8988T (cell line): Measurements from ENCODE around the gene CKM.
"Not testable (repeated sequence)": the region's sequence is repeated elsewhere in the genome, so short reads cannot be mapped to it uniquely, and the experiment has no call there.

Experiments used
- DNase-seq: peaks from one replicate; pipeline ENCODE4 v3.0.0; 2011

Gene CKM

GRCh38 chr19:45315304-45315703 lies 7.4 kb downstream of the CKM start:
- no peak for DNase-seq

- DNase-seq: no peak
These were observed 7.9 kb downstream of the CKM start for GRCh38 chr19:45314708-45315245.

- not testable (repeated sequence) for DNase-seq
These were observed 10.4 kb downstream of the CKM start for GRCh38 chr19:45312285-45312684.

GRCh38 chr19:45311621-45312020 lies 11.1 kb downstream of the CKM start:
- no peak for DNase-seq

- DNase-seq: not testable (repeated sequence)
These were observed 13.4 kb downstream of the CKM start for GRCh38 chr19:45309322-45309721.

DNA sequence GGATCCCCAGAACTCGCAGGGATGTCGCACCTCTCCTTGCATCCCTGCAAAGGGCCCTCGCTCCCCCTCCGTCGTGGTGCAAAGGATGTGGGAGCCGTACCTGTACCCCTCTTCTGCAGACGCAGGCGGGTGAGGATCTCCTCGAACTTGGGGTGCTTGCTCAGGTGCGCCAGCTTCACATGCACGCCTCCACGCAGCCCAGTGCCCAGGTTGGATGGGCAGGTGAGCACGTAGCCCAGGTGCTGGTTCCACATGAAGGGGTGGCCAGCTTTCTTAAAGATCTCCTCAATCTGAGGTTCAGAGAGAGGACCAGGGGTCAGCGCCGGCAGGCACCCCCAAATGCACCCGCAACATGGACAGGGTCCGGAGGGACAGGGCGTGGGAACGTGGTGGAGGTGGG lies 15.3 kb downstream of the CKM start:
- DNase-seq: no peak

GRCh38 chr19:45306518-45307027 lies 16.1 kb downstream of the CKM start:
- DNase-seq: no peak

DNA sequence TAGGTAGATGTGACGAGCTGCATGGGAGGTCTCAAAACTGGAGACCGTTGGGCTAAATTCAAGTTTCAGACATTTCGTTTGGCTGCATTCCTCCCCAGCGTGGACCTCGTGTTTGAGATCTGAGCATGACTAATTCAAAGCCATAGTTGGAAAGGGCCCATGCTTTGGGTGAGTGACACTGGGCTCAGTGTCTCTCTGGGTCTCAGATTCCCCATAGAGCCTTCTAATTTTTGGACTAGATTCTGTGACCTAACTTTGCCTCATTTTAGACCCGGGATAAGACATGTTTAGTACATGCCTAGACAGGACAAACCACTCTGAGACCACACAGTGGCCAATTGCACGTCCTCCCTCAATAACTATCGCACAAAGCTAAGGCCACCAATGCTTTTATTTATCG lies 16.6 kb downstream of the CKM start:
- no peak for DNase-seq

- DNase-seq: no peak
These were observed 17.3 kb downstream of the CKM start for GRCh38 chr19:45305421-45305820.

GRCh38 chr19:45305007-45305406 lies 17.7 kb downstream of the CKM start:
- no peak for DNase-seq

DNA sequence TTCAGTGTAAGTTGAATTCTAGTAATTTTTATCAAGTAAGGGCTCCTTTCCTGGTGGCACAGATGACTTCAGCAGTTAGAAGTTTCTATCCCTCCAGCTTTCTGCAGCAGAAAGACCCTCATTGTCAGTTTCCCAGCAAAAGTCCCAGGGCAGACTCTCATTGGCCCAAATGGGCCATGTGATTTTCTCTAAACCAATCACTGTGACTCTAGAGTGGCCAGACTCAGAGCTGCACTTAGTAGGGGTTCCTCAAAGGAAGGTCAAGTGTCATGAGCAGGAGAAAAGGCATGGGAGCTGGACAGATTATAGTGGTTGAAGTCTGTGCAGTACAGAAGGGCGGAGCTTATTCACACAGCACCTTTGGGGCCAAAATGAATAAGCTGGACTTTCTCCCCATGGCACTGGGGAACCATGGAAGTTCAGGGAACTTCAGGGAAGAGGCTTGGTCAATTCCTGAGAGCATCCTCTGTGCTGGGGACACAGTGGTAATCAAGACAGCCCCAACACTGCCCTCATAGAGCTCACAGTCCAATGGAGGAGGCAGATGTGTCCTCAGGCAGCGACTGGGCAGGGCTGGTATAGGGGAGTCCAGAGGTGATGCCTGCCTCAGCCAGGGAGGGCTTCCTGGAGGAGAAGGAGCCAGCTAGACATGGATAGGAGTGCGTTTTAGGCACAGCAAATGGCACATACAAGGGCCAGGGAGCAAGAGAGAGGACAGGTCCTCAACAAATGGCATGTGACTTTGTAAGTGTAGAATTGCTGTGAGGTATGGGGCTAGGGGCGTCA lies 18.3 kb downstream of the CKM start:
- DNase-seq: no peak

DNA sequence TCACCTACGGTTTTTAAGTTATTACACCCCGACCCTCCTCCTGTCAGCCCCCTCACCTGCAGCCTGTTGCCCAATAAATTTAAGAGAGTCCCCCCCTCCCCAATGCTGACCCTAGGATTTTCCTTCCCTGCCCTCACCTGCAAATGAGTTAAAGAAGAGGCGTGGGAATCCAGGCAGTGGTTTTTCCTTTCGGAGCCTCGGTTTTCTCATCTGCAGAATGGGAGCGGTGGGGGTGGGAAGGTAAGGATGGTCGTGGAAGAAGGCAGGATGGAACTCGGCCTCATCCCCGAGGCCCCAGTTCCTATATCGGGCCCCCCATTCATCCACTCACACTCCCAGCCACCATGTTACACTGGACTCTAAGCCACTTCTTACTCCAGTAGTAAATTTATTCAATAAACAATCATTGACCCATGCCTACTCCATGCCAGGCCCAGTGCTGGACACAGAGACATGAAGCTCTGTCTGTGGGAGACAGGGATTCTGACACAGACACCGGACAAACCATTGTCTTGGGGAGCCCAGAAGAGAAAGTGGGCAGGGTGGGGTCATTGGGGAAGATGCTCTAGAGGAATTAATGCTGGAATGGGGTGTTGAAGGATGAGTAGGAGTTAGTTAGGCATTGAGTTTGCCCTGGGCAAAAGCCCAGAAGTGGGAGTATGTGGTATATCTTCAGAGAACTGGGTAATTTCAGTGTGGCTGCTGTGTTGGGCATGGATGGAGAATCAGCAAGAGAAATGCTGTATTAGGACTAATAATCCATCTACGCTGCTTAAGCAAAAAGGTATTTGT lies 19.2 kb downstream of the CKM start:
- no peak for DNase-seq

DNA sequence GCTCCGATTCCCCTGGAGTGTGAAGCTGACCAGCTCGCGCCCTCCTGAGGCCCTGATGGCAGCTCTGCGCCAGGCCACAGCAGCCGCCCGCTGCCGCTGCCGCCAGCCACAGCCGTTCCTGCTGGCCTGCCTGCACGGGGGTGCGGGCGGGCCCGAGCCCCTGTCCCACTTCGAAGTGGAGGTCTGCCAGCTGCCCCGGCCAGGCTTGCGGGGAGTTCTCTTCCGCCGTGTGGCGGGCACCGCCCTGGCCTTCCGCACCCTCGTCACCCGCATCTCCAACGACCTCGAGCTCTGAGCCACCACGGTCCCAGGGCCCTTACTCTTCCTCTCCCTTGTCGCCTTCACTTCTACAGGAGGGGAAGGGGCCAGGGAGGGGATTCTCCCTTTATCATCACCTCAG lies 20.3 kb downstream of the CKM start:
- DNase-seq: no peak

DNA sequence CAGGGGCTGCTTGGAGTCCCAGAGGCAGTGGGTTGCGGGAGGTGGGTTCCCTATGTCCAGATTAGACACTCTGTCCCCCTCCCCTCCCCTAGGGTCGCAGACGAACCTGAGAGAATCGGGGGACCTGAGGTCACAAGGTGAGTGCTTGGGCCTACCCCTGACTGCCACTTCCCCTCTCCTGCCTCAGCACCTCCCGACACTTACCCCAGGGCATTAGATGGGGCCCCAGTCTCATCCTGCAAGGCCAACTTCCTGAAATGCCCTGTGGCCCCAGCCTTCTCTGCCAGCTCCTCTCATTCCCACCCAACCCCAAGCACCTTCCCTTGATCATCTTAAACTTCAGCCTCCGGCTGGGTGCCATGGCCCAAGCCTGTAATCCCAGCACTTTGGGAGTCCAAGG lies 23.0 kb downstream of the CKM start:
- no peak for DNase-seq

- DNase-seq: no peak
These were observed 24.4 kb downstream of the CKM start for GRCh38 chr19:45298264-45298663.

DNA sequence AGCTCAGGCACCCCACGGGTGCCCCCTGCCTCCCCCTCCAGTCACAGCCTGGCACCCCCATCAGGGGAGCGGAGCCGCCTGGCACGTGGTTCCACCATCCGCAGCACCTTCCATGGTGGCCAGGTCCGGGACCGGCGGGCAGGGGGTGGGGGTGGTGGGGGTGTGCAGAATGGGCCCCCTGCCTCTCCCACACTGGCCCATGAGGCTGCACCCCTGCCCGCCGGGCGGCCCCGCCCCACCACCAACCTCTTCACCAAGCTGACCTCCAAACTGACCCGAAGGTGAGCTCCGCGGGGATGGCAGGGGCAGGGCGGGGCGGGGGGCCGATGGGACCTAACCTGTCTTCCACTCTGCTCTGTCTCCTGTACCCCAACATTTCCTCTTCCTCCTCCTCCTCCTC lies 25.0 kb downstream of the CKM start:
- no peak for DNase-seq

GRCh38 chr19:45296355-45296754 lies 26.3 kb downstream of the CKM start:
- no peak for DNase-seq

DNA sequence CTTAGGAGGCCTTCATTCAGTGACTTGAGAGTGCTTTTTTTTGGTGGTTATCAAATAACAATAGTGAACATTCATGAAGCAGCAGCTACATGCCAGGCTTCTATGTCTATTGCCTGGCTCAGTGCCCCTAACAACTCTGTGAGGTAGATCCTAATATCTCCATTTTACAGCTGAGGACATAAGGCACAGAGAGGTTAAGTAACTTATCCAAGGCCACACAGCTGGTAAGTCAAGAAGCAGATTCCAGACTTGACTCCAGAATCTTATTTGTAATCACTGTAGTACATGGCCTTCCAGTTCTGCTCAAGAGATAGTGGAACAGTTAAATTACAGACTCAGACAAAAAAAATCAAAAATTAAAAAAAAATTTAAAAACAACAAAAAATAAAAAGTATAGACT lies 26.8 kb downstream of the CKM start:
- no peak for DNase-seq

DNA sequence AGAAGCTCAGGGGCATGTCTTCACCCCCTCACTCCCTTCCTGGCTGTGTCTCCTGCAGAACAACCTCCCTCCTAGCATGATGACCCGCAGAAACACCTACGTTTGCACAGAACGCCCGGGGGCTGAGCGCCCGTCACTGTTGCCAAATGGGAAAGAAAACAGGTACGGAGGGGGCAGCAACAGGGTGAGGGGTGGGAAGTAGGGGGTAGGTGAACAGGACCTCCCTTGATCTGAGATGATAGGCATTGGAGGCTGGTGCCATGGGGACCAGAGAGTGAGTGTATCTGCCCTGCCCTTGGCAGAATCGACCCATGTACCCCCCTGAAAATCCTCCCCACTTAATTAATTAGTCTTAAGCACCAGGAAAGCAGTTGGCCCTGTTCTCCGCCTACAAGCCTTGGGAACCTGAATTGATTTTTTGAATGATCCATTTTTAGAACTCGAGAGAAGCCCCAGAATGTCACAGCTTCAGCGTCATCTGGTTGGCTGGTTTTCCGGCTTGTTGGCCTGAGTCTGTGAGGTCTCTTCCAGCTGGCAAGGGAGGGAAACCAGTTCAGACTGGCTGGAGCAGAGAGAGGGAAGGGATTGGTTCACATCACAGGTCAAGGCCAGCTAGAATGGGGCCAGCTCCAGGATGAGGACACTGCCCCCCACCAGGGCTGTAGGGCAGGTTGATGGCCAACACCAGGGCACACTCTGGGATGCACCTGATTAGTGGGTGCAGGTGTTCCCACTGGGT lies 28.2 kb downstream of the CKM start:
- no peak for DNase-seq

DNA sequence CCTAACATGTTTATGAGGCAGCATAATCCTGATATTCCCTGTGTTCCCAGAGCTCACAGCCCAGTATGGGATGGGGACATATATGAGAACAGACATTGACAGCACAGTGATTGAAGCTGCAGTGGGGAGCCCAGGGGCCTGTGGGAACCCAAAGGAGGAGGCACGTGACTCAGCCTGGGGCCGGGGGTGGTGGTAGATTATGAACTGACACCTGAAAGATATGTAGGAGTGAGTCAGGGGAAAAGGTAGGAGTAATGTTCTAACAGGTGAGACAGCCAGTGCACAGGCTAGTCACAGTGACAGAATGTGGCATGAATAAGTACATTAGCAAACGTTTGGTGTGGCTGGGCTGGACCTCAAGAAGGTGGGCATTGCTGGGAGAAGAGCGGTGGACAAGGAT lies 29.0 kb downstream of the CKM start:
- DNase-seq: no peak

- DNase-seq: no peak
These were observed 30.8 kb downstream of the CKM start for GRCh38 chr19:45291834-45292233.

- DNase-seq: no peak
These were observed 32.2 kb downstream of the CKM start for GRCh38 chr19:45290381-45290931.
